ENCODE data around the gene ULK1. TPM values are rescaled to one million over a fixed set of nuclear protein-coding genes. Genes with fewer than 3 reads are reported as not detected.

Gene ULK1
- 10 to 100 TPM; 35.2 to 42.2 TPM for total RNA-seq

DNA sequence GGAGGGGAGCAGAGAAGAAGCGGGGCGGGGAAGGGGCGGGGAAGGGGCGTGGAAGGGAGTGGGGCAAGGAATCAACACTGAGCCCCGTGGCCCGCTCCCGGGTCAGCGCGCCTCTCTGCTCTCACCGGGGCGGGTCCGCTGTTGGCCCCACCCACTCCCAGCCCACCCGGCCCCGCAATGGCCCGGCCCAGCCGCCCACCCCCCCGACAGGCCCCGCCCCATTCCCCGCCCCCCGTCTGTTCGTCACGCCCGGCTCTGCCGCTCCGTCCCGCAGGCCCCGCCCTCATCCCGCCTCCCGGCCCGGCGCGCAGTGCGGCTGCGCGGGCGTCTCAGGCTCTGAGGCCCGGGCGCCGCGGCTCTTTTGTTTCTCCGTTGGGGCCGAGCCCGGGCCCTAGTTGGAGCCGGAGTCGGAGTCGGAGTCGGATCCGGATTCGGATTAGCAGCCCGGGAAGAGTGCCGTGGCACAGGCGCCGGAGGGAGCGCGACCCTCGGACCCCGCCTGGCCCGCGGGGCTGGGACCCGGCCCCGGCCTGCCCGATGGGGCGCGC is at the start of gene ULK1:
TSS of gene ULK1 (plus strand) at position 310 of the 548 bp plus-strand sequence. CDS start 380 bp downstream, outside the sequence.
- no peaks in the 10 kb centered on the region for H3K36me3 Mint-ChIP-seq (ENCODE audit: low read depth)
- peak within 1 kb of the TSS; percentile 77 for H3K27ac Mint-ChIP-seq
- CTCF ChIA-PET = no interaction called here
- H3K9me3 Mint-ChIP-seq = no peaks in the 10 kb centered on the region
- H3K27me3 Mint-ChIP-seq = peaks cover 3% of the 10 kb centered on the region
- peak; percentile 93 for DNase-seq
- POLR2A ChIA-PET = no interaction called here
- H3K4me1 Mint-ChIP-seq = peaks cover 24% of the 10 kb centered on the region
- peak within 1 kb of the TSS; percentile 86 for H3K4me3 Mint-ChIP-seq

DNA sequence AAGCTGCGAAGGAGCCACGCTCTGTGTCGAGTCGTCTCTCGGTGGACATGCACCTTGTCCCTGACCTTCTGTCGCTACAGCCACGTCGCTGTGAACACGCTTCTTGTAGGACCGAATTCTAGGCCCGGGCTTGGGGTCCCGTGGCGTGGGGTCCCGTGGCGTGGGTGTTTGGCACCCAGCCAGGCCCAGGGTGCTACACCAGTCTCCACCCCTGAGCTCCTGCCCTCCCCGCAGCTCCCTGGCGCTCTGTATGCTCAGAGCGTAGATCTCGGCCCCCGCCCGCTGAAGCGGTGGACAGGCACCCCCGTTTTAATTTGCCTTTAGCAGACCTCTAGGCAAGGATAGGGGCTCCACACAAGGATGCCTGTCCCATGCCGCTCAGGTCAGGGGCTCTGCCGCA is 49.8 kb upstream of the ULK1 start:
- H3K9me3 Mint-ChIP-seq = no peaks in the 10 kb centered on the region
- POLR2A ChIA-PET = no interaction called here
- H3K4me1 Mint-ChIP-seq = peaks cover 5% of the 10 kb centered on the region
- H3K27ac Mint-ChIP-seq = no peak overlapping the region
- no peaks in the 10 kb centered on the region for H3K27me3 Mint-ChIP-seq
- DNase-seq = no peak
- no peak overlapping the region for H3K4me3 Mint-ChIP-seq
- no peaks in the 10 kb centered on the region for H3K36me3 Mint-ChIP-seq (ENCODE audit: low read depth)
- CTCF ChIA-PET = no interaction called here

DNA sequence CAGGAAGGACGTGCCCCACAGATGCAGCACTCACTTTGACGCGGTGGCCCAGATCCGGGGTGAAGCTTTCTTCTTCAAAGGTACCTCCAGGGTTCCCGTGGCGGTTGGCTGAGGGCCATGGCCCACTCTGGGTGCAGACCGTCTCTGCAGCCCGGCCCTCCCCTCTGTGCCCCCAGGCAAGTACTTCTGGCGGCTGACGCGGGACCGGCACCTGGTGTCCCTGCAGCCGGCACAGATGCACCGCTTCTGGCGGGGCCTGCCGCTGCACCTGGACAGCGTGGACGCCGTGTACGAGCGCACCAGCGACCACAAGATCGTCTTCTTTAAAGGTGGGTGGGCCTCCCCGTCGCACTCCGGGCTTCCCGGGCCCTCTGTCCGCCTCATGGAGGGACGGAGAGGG is 49.3 kb upstream of the ULK1 start:
- Mint-ChIP-seq H3K9me3 (no peaks in the 10 kb centered on the region), H3K4me1 (peaks cover 5% of the 10 kb centered on the region), H3K4me3 (no peak overlapping the region), H3K27me3 (no peaks in the 10 kb centered on the region), H3K27ac (no peak overlapping the region), H3K36me3 (ENCODE audit: low read depth) (no peaks in the 10 kb centered on the region)
- DNase-seq = no peak
- CTCF ChIA-PET = no interaction called here
- POLR2A ChIA-PET = no interaction called here

DNA sequence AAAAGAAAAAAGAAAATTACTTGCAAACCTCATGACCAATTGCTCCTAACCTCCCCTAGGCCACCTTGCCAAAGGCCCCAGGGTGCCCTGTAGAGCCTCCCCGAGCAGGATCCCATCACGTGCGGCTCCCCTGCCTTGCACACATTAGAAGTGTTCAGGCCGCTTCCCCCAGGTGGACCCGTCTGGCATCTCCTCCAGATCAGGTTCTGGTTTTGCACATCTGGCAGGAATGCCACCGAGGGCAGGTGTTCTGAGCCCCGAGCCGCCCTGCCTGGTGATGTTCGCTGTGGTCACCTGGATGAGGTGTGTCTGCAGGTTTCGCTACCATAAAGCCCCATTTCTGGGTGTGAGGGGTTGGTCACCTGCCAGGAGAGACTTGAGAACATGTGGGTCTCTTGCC is 47.0 kb upstream of the ULK1 start:
- H3K9me3 Mint-ChIP-seq = no peaks in the 10 kb centered on the region
- no peak overlapping the region for H3K4me3 Mint-ChIP-seq
- H3K27ac Mint-ChIP-seq = no peak overlapping the region
- H3K4me1 Mint-ChIP-seq = peaks cover 5% of the 10 kb centered on the region
- no peak for DNase-seq
- CTCF ChIA-PET = no interaction called here
- H3K36me3 Mint-ChIP-seq (ENCODE audit: low read depth) = no peaks in the 10 kb centered on the region
- POLR2A ChIA-PET = no interaction called here
- no peaks in the 10 kb centered on the region for H3K27me3 Mint-ChIP-seq

DNA sequence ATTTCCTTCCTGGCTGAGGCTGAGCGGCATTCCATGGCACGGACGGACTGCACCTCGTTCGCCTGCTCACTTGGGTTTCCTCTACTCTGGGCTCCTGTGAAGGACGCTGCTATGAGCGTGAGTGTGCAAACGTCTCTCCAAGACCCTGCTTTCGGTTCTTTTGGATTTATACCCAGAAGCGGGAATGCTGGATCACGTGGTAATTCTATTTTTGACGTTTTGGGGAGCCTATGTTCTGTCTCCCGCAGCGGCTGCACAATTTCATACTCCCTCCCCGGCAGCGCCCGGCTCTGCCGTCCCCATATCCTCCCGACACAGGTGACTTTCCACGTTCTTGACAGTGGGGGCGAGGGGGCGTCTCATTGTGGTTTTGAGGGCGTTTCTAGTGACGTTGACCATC is 45.7 kb upstream of the ULK1 start:
- ChIA-PET CTCF (no interaction called here), POLR2A (no interaction called here)
- no peaks in the 10 kb centered on the region for H3K9me3 Mint-ChIP-seq
- DNase-seq = no peak
- no peaks in the 10 kb centered on the region for H3K36me3 Mint-ChIP-seq (ENCODE audit: low read depth)
- H3K27me3 Mint-ChIP-seq = no peaks in the 10 kb centered on the region
- H3K4me1 Mint-ChIP-seq = peaks cover 5% of the 10 kb centered on the region
- H3K27ac Mint-ChIP-seq = no peak overlapping the region
- no peak overlapping the region for H3K4me3 Mint-ChIP-seq

DNA sequence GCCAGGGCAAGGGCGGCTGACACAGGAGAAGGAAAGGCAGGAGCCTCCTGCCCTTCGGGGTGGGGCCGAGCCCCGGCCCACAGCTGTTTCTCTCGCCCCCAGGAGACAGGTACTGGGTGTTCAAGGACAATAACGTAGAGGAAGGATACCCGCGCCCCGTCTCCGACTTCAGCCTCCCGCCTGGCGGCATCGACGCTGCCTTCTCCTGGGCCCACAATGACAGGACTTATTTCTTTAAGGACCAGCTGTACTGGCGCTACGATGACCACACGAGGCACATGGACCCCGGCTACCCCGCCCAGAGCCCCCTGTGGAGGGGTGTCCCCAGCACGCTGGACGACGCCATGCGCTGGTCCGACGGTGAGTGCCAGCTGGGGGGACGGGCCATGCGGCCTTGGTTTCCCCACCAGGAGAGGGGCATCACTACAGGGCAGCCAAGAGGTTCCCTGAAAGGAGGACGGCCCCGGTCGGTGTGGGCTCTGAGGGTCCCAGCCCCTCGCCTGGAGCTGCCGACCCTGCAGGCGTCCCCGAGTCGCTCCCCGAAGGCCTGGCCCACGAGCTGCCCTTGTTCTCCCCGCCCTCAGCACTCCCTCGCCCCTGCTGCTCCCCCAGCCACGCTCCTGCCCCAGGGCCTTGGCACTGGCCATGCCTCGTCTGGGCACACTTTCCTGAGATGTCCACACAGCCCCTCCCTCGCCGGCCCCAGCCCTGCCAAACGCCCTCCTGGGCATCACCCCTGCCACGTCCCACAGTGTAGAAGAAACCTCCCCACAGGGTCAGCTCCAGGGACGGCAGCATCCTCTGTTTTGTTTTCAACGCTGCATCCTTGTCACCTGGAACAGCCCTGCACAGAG is 44.5 kb upstream of the ULK1 start:
- Mint-ChIP-seq H3K4me1 (peaks cover 5% of the 10 kb centered on the region), H3K27me3 (no peaks in the 10 kb centered on the region), H3K9me3 (no peaks in the 10 kb centered on the region), H3K27ac (no peak overlapping the region), H3K4me3 (no peak overlapping the region), H3K36me3 (ENCODE audit: low read depth) (no peaks in the 10 kb centered on the region)
- ChIA-PET POLR2A (no interaction called here), CTCF (no interaction called here)
- no peak for DNase-seq

DNA sequence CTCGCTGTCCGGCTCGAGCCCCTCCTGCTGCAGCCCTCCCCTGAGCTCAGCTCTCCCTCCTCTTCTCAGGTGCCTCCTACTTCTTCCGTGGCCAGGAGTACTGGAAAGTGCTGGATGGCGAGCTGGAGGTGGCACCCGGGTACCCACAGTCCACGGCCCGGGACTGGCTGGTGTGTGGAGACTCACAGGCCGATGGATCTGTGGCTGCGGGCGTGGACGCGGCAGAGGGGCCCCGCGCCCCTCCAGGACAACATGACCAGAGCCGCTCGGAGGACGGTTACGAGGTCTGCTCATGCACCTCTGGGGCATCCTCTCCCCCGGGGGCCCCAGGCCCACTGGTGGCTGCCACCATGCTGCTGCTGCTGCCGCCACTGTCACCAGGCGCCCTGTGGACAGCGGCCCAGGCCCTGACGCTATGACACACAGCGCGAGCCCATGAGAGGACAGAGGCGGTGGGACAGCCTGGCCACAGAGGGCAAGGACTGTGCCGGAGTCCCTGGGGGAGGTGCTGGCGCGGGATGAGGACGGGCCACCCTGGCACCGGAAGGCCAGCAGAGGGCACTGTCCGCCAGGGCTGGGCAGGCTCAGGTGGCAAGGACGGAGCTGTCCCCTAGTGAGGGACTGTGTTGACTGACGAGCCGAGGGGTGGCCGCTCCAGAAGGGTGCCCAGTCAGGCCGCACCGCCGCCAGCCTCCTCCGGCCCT is 43.4 kb upstream of the ULK1 start:
- H3K9me3 Mint-ChIP-seq = no peaks in the 10 kb centered on the region
- H3K36me3 Mint-ChIP-seq (ENCODE audit: low read depth) = no peaks in the 10 kb centered on the region
- peaks cover under 1% of the 10 kb centered on the region for H3K27me3 Mint-ChIP-seq
- ChIA-PET POLR2A (no interaction called here), CTCF (interaction anchor here (0.6 to 1.6 kb wide), 5 partner anchors 11 to 155 kb away, joined by 3 to 4 read pairs (median 3); no protein-coding TSS in a partner anchor)
- peaks cover 5% of the 10 kb centered on the region for H3K4me1 Mint-ChIP-seq
- H3K4me3 Mint-ChIP-seq = no peak overlapping the region
- no peak overlapping the region for H3K27ac Mint-ChIP-seq
- DNase-seq = peak; percentile 28

DNA sequence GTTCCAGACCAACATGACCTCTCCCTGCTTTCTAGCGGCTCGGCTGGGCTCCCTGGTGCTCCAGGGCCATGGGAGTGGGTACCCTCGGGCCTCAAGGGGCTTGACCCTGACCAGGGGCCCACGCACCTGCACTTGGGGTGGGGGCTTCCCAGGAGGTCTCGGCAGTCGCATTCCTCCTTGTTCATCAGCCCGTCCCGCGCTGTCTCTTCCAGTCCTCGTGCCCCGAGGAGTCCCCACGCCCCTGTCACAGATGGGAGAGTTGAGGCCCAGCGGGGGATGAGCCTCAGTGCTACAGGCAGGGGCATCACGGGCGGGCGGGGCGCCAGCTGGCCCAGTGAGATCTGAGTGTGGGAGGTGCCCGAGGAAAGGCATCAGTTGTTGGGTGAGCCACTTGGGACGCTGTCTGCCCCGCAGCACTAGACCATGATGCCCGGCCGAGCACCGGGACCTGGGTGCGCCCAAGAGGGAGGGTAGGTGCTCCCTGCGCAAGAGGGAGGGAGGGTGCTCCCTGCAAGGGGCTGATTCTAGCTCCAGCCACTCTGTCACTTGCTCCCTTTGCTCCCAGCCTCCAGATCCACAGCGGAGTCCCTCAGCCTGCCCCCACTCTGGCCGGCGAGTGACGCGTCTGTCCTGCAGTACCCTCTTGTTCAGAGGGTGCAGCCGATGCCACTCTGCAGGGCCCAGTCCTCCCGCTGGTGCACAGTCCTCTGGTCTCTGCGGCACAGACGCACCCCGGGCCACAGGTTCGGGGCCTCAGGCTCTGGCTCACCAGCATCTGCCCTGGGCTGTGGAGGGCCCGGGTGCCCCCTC is 42.5 kb upstream of the ULK1 start:
- ChIA-PET CTCF (interaction anchor here (0.6 to 1.6 kb wide), 4 partner anchors 10 to 154 kb away, joined by 3 read pairs; no protein-coding TSS in a partner anchor), POLR2A (no interaction called here)
- H3K36me3 Mint-ChIP-seq (ENCODE audit: low read depth) = no peaks in the 10 kb centered on the region
- peaks cover 4% of the 10 kb centered on the region for H3K27me3 Mint-ChIP-seq
- H3K27ac Mint-ChIP-seq = no peak overlapping the region
- no peak for DNase-seq
- H3K4me3 Mint-ChIP-seq = no peak overlapping the region
- H3K9me3 Mint-ChIP-seq = no peaks in the 10 kb centered on the region
- H3K4me1 Mint-ChIP-seq = no peaks in the 10 kb centered on the region

DNA sequence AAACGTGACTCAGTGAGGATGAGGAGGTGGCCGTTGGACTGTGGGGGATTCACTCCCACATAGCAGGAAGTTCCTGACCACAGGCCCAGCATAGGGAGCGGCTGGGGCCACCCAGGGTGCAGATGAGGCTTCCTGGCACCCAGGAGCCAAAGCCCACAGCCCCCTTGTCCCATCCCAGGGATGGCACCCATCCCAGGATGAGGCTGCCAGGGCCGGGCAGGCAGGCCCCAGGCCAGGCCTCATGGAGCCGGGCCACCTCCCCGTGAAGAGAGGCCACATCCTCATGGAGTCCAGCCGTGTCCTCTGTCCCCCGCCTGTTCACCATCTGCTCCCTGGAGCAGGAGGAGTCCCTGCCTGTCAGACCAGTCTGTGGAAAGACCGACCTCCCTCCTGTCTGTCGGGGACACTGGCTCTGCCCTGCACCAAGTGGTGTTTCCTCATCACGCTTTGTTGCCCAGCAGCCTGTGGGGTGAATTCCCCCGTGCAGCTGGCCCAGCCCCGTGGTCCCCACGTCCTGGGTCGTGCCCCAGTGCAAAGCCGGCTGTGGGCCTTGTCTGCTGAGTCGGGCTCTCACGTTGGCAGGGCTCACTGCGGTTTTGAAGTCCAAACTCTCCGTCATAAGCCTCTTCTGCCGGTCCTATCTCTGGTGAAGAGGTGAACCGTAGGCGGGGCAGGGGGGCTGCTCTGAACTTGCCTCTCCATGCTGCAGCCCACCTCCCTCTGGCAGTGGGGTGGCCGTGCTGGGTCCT is 41.7 kb upstream of the ULK1 start:
- Mint-ChIP-seq H3K27ac (no peak overlapping the region), H3K36me3 (ENCODE audit: low read depth) (no peaks in the 10 kb centered on the region), H3K4me3 (no peak overlapping the region), H3K27me3 (peaks cover 4% of the 10 kb centered on the region), H3K4me1 (no peaks in the 10 kb centered on the region), H3K9me3 (no peaks in the 10 kb centered on the region)
- ChIA-PET POLR2A (no interaction called here), CTCF (interaction anchor here (1.3 kb wide), 1 partner anchor 16 kb away, joined by 3 read pairs; no protein-coding TSS in a partner anchor)
- DNase-seq = no peak

DNA sequence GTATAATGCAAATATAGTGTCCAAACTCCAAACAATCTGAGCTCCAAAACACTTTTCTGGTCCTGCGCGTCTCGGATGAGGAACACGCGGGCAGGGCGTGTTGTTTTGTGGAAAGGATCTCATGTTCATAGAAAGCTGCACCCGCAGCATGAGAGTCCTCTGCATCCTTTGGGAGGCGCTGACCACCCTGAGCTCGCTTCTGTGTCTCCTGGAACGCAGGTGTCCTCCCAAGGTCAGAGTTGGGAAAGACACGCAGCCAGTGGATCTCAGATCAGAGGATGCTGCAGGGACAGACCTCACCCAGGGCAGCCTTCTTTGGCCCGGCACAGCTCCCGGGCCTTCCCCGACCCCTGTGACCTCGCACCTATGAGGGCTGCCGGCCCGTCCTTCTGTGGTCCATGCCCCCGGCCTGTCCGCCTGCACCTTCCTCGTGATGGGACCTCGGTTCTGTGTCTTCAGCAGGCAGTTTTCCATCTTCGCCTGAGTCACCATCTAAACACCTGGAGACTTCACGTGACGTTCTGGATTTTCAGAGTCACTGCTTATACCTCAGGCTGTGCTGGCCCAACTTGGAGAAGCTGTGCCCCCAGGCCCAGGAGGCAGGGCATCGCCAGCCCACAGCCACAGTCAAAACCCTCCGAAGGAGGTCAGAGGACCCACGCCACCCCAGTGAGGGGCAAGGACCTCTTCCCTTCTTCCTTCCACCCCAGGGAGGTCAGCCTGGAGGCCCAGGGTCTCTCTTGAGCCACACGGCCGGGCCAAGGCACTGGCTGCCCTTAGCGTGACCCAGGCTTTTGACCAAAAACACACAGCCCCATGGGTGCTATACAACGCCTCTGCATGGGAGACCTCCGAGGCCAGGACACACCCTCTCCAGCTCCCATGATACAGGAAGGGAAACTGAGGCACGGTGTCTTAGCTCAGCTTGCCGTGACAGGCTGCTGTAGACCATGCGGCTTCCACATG is 40.3 kb upstream of the ULK1 start:
- no peak overlapping the region for H3K27ac Mint-ChIP-seq
- no peaks in the 10 kb centered on the region for H3K4me1 Mint-ChIP-seq
- ChIA-PET POLR2A (no interaction called here), CTCF (no interaction called here)
- H3K9me3 Mint-ChIP-seq = no peaks in the 10 kb centered on the region
- H3K4me3 Mint-ChIP-seq = no peak overlapping the region
- DNase-seq = no peak
- H3K36me3 Mint-ChIP-seq (ENCODE audit: low read depth) = no peaks in the 10 kb centered on the region
- H3K27me3 Mint-ChIP-seq = peaks cover 4% of the 10 kb centered on the region

DNA sequence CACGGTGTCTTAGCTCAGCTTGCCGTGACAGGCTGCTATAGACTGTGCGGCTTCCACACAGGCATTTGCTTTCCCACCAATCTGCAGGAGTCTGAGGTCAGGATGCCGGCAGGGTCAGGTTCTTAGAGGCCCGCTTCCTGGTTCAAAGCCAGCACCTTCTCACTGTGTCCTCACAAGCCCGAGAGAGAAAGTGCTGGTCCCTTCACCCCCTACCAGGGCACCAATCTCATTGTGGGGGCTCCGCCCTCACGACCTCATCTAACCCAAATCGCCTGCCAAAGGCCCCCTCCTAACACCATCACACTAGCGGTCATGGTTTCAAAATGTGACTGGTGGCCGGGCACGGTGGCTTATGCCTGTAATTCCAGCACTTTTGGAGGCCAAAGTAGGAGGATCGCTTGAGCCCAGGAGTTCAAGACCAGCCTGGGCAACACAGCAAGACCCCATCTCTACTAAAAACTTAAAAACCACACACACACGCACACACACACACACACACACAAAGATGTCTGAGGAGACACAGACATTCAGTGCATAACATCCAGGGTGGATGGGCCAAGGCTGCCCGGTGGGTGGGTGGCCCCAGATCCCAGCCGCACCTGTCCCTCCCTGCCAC is 39.5 kb upstream of the ULK1 start:
- Mint-ChIP-seq H3K9me3 (no peaks in the 10 kb centered on the region), H3K4me1 (no peaks in the 10 kb centered on the region), H3K27me3 (peaks cover 4% of the 10 kb centered on the region), H3K27ac (no peak overlapping the region), H3K4me3 (no peak overlapping the region), H3K36me3 (ENCODE audit: low read depth) (no peaks in the 10 kb centered on the region)
- ChIA-PET POLR2A (no interaction called here), CTCF (no interaction called here)
- DNase-seq = no peak

All from activated CD4-positive, alpha-beta memory T cell treated with anti-CD3 and anti-CD28 coated beads, Interleukin-2, amount 10 ng/mL, durations not matched to agents 7 days and 5 days (primary cell).